Activated CD8-positive, alpha-beta memory T cell treated with anti-CD3 and anti-CD28 coated beads, Interleukin-2, amount 10 ng/mL, durations not matched to agents 7 days and 5 days (primary cell): ENCODE data around the gene AAMP. TPM values are rescaled to one million over a fixed set of nuclear protein-coding genes. Genes with fewer than 3 reads are reported as not detected.
A peak's percentile ranks its signal among the peaks of the same experiment; 100 is the strongest.

Experiments used
- ATAC-seq: fragments of 150-1000 bp; cut with Tn5 transposase; one replicate; pipeline ENCODE4 v1.10.0; 2021; ENCODE audit warnings: moderate library complexity
- CTCF ChIA-PET: fragments of 350-600 bp; sonication (Branson Sonifier 250); formaldehyde crosslinking; loops from one replicate; lab custom pipeline; 2021; ENCODE audit warnings: antibody characterized with exemption; lab: Charles Lee
- DNase-seq: peaks from one replicate; pipeline ENCODE4 v3.0.0-alpha.2; 2020
- H3K27ac Mint-ChIP-seq: one replicate; pipeline ENCODE4 v1.8.0; 2021; ENCODE audit warnings: mild to moderate bottlenecking, mixed read lengths
- H3K27me3 Mint-ChIP-seq: one replicate; pipeline ENCODE4 v1.8.0; 2021; ENCODE audit warnings: mixed read lengths
- H3K36me3 Mint-ChIP-seq: one replicate; pipeline ENCODE4 v1.8.0; 2021; ENCODE audit warnings: mild to moderate bottlenecking, mixed read lengths
- H3K4me1 Mint-ChIP-seq: one replicate; pipeline ENCODE4 v1.8.0; 2021; ENCODE audit warnings: mixed read lengths
- H3K4me3 Mint-ChIP-seq: one replicate; pipeline ENCODE4 v1.8.0; 2021; ENCODE audit warnings: mild to moderate bottlenecking, moderate library complexity, mixed read lengths
- H3K9me3 Mint-ChIP-seq: one replicate; pipeline ENCODE4 v1.8.0; 2022; ENCODE audit warnings: low read depth, mixed read lengths
- total RNA-seq, 2 experiments: library from RNA; stranded (reverse); gene quantifications; one replicate each; pipeline ENCODE4 v1.2.3, GENCODE V29; 2021

The AAMP gene
- total RNA-seq, 2 experiments from 2014 or later = 49.5 to 61.4 TPM

DNA sequence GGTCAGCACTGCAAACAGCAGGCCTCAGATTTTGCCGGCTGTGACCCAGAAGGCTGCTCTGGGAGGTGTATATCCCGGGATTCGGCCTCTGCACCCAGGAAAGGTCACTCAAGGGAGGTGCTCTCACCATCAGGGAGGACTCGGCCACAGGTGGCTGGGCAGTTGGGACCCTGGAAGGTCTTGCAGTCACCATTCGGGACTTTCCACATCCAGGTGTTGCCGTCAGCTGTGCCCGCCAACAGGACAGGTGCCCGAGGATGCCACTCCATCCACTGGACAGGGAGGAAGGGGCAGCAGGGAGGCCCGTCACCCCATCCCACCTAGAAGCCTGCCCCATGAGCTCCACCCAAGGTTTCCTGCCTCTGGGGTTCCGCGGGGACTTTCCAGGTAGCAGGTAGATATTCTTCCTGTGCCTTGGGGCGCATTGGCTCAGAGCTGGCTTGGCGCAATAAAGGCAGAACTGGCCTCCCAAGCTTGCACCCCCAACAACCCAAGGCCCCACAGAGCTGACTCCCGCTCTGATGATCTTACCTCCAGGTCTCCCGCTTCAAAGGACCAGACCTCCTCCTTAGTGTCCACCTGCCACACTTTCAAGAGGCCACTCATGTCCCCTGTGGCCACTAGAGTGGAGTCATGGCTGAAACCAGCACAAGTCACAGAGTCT, 3.5 kb downstream of the AAMP start:
- H3K4me1 Mint-ChIP-seq = peaks cover 31% of the 10 kb centered on the region
- CTCF ChIA-PET = interaction anchor here (0.6 to 1.3 kb wide), 3 partner anchors 10 to 354 kb away, joined by 3 to 5 read pairs (median 4); no protein-coding TSS in a partner anchor
- peak overlapping the region; percentile 65 for H3K27ac Mint-ChIP-seq
- ATAC-seq (no peak), DNase-seq (no peak)
- no peak overlapping the region for H3K4me3 Mint-ChIP-seq
- H3K36me3 Mint-ChIP-seq = peaks cover 14% of the 10 kb centered on the region
- no peaks in the 10 kb centered on the region for H3K27me3 Mint-ChIP-seq
- H3K9me3 Mint-ChIP-seq = no peaks in the 10 kb centered on the region

DNA sequence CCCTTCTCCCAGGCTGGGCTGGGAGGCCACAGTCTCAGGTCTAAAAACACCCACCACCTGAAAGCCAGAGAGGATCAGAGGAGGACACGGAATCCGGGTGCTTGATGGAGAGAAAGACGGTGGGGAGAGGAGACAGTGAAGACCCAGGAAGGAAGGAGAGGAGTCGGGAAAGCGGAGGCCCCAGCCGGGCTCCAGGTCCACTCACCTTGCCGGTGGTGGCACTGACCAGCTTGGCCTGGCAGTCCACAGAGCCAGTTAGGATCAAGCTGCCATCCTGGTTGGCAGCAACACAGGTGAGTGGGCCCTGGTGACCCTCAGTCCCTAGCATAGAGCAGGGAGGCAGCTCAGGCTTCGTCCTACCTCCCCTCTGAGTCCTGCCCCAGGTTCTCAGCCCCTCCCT, 4.3 kb downstream of the AAMP start:
- H3K27ac Mint-ChIP-seq = no peak overlapping the region
- DNase-seq = no peak
- CTCF ChIA-PET = interaction anchor here (1.3 to 1.7 kb wide), 2 partner anchors 9 to 78 kb away, joined by 3 to 5 read pairs; no protein-coding TSS in a partner anchor
- no peak for ATAC-seq
- H3K4me3 Mint-ChIP-seq = no peak overlapping the region
- peaks cover 25% of the 10 kb centered on the region for H3K4me1 Mint-ChIP-seq
- no peaks in the 10 kb centered on the region for H3K9me3 Mint-ChIP-seq
- H3K36me3 Mint-ChIP-seq = peaks cover 14% of the 10 kb centered on the region
- no peaks in the 10 kb centered on the region for H3K27me3 Mint-ChIP-seq

DNA sequence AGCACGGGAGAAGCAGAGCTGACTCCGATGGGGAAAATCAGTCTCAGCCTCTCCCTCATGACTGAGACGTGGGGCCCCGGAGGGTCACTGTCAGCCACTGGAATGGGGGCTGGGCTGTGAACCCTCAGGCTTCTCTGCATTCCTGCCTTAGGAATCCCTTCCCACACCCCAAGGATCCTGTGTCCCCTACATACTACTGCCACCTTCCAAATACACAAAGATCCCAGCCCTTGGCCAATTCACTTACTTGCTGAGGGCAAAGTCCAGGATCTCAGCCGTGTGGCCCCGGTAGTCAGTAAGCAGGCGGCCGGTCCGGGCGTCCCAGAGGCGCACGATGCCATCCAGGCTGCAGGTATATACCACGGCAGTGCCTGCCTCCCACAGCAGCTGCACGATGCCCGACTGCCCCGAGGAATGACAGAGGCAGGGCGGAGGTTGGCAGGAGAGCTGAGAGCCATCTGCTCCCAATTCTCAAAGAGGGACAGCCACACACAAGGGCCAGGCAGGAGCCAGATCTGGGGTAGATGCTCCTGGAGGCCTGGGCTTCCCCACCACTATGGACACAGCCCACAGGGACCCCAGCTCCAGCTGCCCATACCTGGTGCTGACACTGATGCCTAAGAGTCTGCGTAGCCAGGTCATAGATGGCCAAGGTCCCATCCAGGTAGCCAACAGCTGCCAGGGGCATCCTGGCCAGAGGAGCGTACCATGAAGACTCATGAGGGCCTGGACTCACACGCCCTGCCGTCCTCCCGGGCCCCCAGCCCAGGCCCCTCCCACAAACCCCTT, 5.0 kb downstream of the AAMP start:
- peaks cover 23% of the 10 kb centered on the region for H3K4me1 Mint-ChIP-seq
- DNase-seq (no peak), ATAC-seq (no peak)
- H3K36me3 Mint-ChIP-seq = peaks cover 14% of the 10 kb centered on the region
- CTCF ChIA-PET = interaction anchor here (1.3 to 1.7 kb wide), 2 partner anchors 8 to 78 kb away, joined by 3 to 5 read pairs; no protein-coding TSS in a partner anchor
- H3K4me3 Mint-ChIP-seq = no peak overlapping the region
- no peak overlapping the region for H3K27ac Mint-ChIP-seq
- H3K27me3 Mint-ChIP-seq = no peaks in the 10 kb centered on the region
- H3K9me3 Mint-ChIP-seq = no peaks in the 10 kb centered on the region

DNA sequence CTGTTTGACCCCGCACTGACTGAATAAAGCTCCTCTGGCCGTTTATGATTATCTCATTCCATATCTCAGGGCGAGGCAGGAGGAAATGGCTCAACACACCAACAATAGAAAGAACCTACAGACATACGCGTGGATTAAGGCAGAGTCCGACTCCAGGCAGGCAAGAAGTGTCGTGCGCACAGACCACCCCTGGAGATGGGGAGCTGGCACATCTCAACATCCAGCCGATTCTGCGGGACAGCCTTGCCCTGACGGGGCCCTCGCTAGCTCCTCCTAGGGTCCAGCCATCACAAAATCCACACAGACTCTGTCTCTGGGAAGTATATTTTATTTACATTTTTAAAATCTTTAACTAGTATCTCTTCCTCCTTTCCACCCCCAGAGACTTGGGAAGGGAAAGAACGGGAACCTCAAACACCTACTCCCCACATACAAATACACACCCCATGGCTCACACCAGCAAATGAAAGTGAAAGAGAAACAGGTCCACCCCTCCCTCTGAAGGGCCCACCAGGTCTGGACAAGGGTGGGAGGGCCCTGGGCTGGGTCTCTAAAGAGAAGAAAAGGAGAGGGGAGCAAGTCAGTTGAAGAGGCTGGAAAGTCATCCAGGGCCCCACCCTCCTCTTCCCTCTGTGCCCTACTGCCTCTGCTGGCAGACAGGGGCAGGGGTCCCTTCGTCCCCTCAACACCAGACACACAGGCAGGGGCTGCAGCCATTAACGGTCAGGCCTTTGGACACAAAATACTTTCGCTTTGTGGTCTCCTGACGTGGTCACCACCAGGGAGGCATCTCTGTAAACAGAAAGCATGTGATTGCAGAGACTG, 5.9 kb downstream of the AAMP start:
- CTCF ChIA-PET = interaction anchor here (0.7 to 1.7 kb wide), 2 partner anchors 77 to 79 kb away, joined by 3 to 5 read pairs; no protein-coding TSS in a partner anchor
- Mint-ChIP-seq H3K27me3 (no peaks in the 10 kb centered on the region), H3K27ac (peak overlapping the region; percentile 82), H3K4me3 (no peak overlapping the region), H3K36me3 (peaks cover 14% of the 10 kb centered on the region), H3K4me1 (peaks cover 19% of the 10 kb centered on the region), H3K9me3 (no peaks in the 10 kb centered on the region)
- ATAC-seq = peak; percentile 59
- DNase-seq = no peak

DNA sequence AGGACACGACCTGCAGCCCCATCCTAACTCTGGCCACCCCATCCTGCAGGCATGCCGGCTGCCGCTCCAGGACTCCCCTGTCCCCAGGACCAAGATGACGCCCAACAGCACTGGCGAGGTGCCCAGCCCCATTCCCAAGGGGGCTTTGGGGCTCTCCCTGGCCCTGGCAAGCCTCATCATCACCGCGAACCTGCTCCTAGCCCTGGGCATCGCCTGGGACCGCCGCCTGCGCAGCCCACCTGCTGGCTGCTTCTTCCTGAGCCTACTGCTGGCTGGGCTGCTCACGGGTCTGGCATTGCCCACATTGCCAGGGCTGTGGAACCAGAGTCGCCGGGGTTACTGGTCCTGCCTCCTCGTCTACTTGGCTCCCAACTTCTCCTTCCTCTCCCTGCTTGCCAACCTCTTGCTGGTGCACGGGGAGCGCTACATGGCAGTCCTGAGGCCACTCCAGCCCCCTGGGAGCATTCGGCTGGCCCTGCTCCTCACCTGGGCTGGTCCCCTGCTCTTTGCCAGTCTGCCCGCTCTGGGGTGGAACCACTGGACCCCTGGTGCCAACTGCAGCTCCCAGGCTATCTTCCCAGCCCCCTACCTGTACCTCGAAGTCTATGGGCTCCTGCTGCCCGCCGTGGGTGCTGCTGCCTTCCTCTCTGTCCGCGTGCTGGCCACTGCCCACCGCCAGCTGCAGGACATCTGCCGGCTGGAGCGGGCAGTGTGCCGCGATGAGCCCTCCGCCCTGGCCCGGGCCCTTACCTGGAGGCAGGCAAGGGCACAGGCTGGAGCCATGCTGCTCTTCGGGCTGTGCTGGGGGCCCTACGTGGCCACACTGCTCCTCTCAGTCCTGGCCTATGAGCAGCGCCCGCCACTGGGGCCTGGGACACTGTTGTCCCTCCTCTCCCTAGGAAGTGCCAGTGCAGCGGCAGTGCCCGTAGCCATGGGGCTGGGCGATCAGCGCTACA, 7.0 kb downstream of the AAMP start:
- Mint-ChIP-seq H3K4me3 (no peak overlapping the region), H3K4me1 (peaks cover 16% of the 10 kb centered on the region), H3K9me3 (no peaks in the 10 kb centered on the region), H3K36me3 (peaks cover 14% of the 10 kb centered on the region), H3K27me3 (no peaks in the 10 kb centered on the region), H3K27ac (no peak overlapping the region)
- DNase-seq (no peak), ATAC-seq (no peak)
- CTCF ChIA-PET = interaction anchor here (0.6 kb wide), 2 partner anchors 30 to 31 kb away, joined by 3 read pairs; no protein-coding TSS in a partner anchor

DNA sequence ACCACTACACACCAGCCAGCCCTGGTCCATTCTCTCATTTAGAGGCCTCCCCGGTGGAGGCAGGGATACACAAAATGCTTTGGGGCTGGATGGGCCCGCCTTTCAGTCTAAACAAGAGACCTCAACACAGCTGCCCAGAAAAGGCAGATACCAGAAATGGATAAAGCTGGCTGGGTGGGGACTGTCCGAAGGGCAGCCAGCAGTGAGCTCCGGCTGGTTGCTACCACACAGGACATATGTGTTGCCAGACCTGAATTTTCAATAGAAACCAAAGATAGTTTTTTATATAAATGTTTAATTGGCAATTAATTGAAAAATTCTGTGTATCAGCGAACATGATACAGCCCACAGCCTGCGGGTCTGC, 7.7 kb downstream of the AAMP start:
- Mint-ChIP-seq H3K4me3 (no peak overlapping the region), H3K4me1 (peaks cover 18% of the 10 kb centered on the region), H3K27ac (no peak overlapping the region), H3K27me3 (no peaks in the 10 kb centered on the region), H3K36me3 (peaks cover 12% of the 10 kb centered on the region), H3K9me3 (no peaks in the 10 kb centered on the region)
- ATAC-seq (no peak), DNase-seq (no peak)
- CTCF ChIA-PET = interaction anchor here (0.6 kb wide), 2 partner anchors 30 to 31 kb away, joined by 3 read pairs; no protein-coding TSS in a partner anchor

DNA sequence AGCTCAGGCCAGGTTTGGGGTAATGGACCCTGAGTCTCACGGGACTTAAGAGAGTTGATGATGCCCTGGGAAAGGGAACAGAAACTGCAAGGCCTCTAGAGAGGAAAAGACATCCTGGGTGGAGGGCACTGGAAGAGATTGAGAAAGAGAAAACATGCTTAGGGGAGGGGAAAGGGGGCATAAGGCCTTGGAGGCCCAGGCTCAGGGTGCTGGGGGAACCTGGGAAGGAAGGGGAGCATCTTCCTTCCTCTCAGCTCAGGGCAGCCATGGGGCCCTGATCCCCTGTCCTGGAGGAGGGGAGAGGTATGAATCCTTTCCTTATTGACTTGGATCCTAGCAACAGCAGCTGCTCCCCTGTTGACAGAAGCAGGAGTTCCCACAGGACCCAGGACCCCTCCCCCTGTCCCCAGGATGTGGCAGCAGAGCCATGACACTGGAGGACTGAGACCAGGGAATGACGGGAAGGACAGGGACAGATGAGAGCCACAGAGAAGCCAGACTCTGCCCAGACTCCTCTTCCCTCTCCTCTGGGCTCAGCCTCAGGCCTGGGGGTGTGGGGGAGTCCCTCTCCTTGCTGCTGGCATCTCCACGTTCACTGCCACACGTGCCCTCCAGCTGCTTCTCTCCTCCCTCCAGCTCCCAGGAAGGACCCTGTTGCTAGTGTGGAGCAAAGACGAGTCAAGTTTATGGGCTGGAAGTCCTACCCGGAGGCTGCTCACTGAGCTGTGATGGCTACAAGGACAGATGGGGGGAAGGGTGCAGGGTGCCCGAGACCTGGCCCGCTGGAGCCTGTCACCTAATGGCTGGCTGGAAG, 8.3 kb downstream of the AAMP start:
- Mint-ChIP-seq H3K4me1 (peaks cover 22% of the 10 kb centered on the region), H3K27ac (peak overlapping the region; percentile 26), H3K9me3 (no peaks in the 10 kb centered on the region), H3K27me3 (no peaks in the 10 kb centered on the region), H3K4me3 (no peak overlapping the region), H3K36me3 (peaks cover 11% of the 10 kb centered on the region)
- ATAC-seq = no peak
- CTCF ChIA-PET = interaction anchor here (0.6 kb wide), 2 partner anchors 29 to 32 kb away, joined by 3 read pairs; no protein-coding TSS in a partner anchor
- DNase-seq = no peak

DNA sequence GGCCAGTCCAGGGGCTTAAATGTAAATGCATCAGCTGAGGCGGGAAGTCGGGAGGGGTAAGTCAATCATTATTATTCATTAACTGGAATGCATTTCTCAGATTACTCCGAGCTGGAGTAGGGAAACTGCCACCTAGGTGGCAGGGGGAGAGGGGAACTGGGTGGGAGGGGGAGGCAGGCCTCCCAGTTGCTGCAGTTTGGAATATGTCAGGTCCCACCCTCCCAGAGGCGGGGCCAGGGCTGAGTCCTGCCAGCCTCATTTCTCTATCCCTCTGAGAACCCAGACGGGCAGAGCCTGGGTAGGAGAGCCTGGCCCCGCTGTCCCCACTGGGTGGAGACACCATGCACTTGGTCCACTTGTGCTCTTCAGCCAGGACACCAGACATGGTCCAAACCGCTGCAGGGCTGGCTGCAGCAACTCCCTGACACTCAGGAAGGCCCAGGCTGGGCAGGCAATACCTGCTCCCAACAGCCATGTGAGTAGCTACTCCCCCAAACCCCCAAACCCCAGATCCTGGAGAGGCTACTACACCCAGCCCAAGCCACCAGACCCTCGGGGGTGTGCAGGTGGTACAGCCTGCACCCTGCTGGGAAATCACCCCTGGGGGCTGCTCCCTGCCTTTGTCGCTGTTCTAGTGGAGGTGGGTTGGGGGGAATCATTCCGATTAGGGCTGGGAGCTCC, 9.1 kb downstream of the AAMP start, which contains the start of gene GPBAR1:
Gene GPBAR1 (plus strand): TSS at position 274 of the 681 bp plus-strand sequence. CDS start 1,710 bp downstream, outside the sequence.
- no peaks in the 10 kb centered on the region for H3K9me3 Mint-ChIP-seq
- H3K4me1 Mint-ChIP-seq = peaks cover 24% of the 10 kb centered on the region
- CTCF ChIA-PET = no interaction called here
- ATAC-seq = no peak
- no peaks in the 10 kb centered on the region for H3K27me3 Mint-ChIP-seq
- peak within 1 kb of the TSS; percentile 36 for H3K27ac Mint-ChIP-seq
- no peak for DNase-seq
- peaks cover 12% of the 10 kb centered on the region for H3K36me3 Mint-ChIP-seq
- no peak within 1 kb of the TSS for H3K4me3 Mint-ChIP-seq

DNA sequence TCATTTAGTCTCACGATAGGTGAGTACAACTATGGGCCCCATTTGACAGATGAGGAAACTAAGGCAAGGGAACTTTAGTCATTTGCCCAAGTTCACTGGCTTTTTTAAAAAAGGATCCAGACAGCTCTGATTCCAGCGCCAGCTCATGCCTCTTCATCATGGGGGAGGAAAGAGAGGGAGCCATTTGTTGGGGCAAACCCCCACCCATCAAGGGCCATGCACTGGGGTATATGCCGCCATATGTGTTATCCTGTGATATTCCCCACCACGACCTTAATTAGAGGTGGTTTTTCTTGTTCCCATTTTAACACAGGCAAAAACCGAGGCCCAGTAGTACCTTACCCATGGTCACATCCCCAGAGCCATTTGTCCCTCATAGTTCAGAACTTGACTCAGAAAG, 9.8 kb downstream of the AAMP start:
- Mint-ChIP-seq H3K36me3 (peaks cover 14% of the 10 kb centered on the region), H3K27me3 (no peaks in the 10 kb centered on the region), H3K4me1 (peaks cover 26% of the 10 kb centered on the region), H3K9me3 (no peaks in the 10 kb centered on the region), H3K4me3 (no peak overlapping the region), H3K27ac (peak overlapping the region; percentile 36)
- DNase-seq (no peak), ATAC-seq (no peak)
- CTCF ChIA-PET = interaction anchor here (1.3 kb wide), 1 partner anchor 75 kb away, joined by 4 read pairs; no protein-coding TSS in a partner anchor

DNA sequence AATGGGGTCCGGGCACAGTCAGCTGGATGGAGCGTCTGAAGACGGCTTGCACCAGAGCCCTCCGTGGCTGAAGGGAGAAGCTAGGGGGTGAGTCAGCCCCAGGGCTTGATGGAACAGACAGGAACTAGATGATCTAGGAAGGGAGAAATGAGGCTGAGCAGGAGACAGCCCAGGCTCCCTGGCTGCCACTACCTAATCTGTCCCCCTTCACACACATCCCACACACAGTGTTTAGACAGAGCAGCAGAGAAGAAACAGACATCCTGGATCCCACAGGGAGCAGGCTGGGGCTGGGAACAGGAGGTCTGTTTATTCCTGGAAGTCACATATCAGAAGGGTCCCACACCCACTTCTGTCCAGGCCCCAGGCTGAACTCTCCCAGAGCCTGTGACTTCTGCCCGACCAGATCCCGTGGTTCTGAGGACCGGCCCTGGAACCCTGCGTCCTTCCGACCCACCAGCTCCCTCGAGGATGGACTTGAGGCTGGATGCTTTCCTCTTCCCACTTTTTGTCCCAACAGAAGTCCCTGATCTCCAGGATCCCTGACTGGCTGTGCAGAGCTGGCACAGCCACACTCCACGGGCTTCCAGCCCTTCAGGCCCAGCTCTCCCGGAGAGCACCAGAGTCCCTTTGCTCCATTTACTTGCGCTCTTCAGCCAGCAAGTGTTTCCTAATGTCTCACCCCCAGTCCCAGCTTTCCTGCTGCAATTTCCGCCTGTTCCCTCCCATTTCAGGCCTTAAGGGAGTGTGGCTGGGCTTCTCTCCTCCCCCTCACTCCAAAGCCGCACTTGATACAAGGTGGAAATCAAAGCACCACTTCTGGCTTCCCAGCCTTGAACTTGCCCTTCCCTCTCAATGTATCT, 10.6 kb downstream of the AAMP start:
- ATAC-seq (no peak), DNase-seq (no peak)
- Mint-ChIP-seq H3K9me3 (no peaks in the 10 kb centered on the region), H3K4me3 (no peak overlapping the region), H3K27ac (no peak overlapping the region), H3K4me1 (peaks cover 25% of the 10 kb centered on the region), H3K36me3 (peaks cover 20% of the 10 kb centered on the region), H3K27me3 (no peaks in the 10 kb centered on the region)
- CTCF ChIA-PET = interaction anchor here (1.0 to 2.5 kb wide), 6 partner anchors 11 to 92 kb away, joined by 3 to 21 read pairs (median 5); partner anchors contain the start of genes AAMP, CXCR1 and PNKD
